HG02588 (cell line): ENCODE data around the gene MRGPRX2.

ENCODE experiments used
- ATAC-seq: cut with Tn5 transposase; IDR thresholded peaks from one replicate; pipeline ENCODE4 v1.9.1; 2021; ENCODE audit warnings: mild to moderate bottlenecking, moderate library complexity; ENCODE audit not compliant: unreplicated experiment

Gene MRGPRX2

GRCh38 chr11:19013181-19013857, 47.2 kb downstream of the MRGPRX2 start:
- ATAC-seq, result no peak

GRCh38 chr11:19012636-19013035, 47.9 kb downstream of the MRGPRX2 start:
- no peak for ATAC-seq
